HAP-1 (cell line): ENCODE measurements around the gene CCDC87.
A peak's percentile ranks its signal among the peaks of the same experiment; 100 is the strongest.
"Not testable (repeated sequence)": the region's sequence is repeated elsewhere in the genome, so short reads cannot be mapped to it uniquely, and the experiment has no call there.

Source experiments
- DNase-seq, 2 experiments: peaks; one replicate each; pipeline ENCODE4 v3.0.0-alpha.2; 2016 to 2020; ENCODE audit warnings: low spot score in 2 of 2
- H3K27me3 ChIP-seq: fragments of 250-450 bp; sonication (Bioruptor Pico); 2 replicates; pipeline ENCODE4 v1.5.1; 2020; ENCODE audit warnings: low read depth, mild to moderate bottlenecking, moderate library complexity
- H3K36me3 ChIP-seq: fragments of 250-450 bp; sonication (Bioruptor Pico); replicated peaks from 2 replicates; pipeline ENCODE4 v1.5.1; 2020; ENCODE audit warnings: mild to moderate bottlenecking
- H3K4me1 ChIP-seq: fragments of 250-450 bp; sonication (Bioruptor Pico); 2 replicates; pipeline ENCODE4 v1.5.1; 2020; ENCODE audit warnings: mild to moderate bottlenecking
- H3K4me3 ChIP-seq: fragments of 250-450 bp; sonication (Bioruptor Pico); 2 replicates; pipeline ENCODE4 v1.5.1; 2020; ENCODE audit warnings: mild to moderate bottlenecking, moderate library complexity
- H3K9me3 ChIP-seq: fragments of 250-450 bp; sonication (Bioruptor Pico); 2 replicates; pipeline ENCODE4 v1.5.1; 2020; ENCODE audit warnings: mild to moderate bottlenecking, moderate library complexity
- in situ Hi-C: fragments of 300-500 bp; cut with MboI; formaldehyde crosslinking; loops from 3 replicates; pipeline ENCODE4 v1.14.3; 2020; ENCODE audit warnings: low sequenced_read_pairs, inconsistent platforms, mixed read lengths

The CCDC87 gene

GRCh38 chr11:66606608-66607007, 13.7 kb upstream of the CCDC87 start:
- in situ Hi-C loops, DNase-seq, H3K9me3 ChIP-seq, H3K27me3 ChIP-seq, H3K4me1 ChIP-seq, H3K4me3 ChIP-seq: not testable (repeated sequence)
- H3K36me3 ChIP-seq, result peaks cover 18% of the 10 kb centered on the region

- Histone ChIP-seq H3K27me3 (no peaks in the 10 kb centered on the region), H3K36me3 (peaks cover 32% of the 10 kb centered on the region), H3K4me3 (no peak overlapping the region), H3K9me3 (no peaks in the 10 kb centered on the region), H3K4me1 (no peaks in the 10 kb centered on the region)
- DNase-seq, result no peak
- in situ Hi-C loops, result no loop called here
These were observed 11.3 kb upstream of the CCDC87 start for GRCh38 chr11:66604155-66604554.

- peaks cover 35% of the 10 kb centered on the region for H3K36me3 ChIP-seq
These were observed 10.2 kb upstream of the CCDC87 start for GRCh38 chr11:66603072-66603471.

GRCh38 chr11:66600631-66601233, 7.9 kb upstream of the CCDC87 start:
- no peaks in the 10 kb centered on the region for H3K9me3 ChIP-seq
- H3K4me1 ChIP-seq, result no peaks in the 10 kb centered on the region
- no peak overlapping the region for H3K4me3 ChIP-seq
- peaks cover 30% of the 10 kb centered on the region for H3K36me3 ChIP-seq
- no peaks in the 10 kb centered on the region for H3K27me3 ChIP-seq
- DNase-seq, result no peak
- in situ Hi-C loops, result no loop called here

More at GRCh38 chr11:66603072-66603471, 10.2 kb upstream of the CCDC87 start:
- in situ Hi-C loops, result no loop called here
- no peaks in the 10 kb centered on the region for H3K4me1 ChIP-seq
- H3K27me3 ChIP-seq, result no peaks in the 10 kb centered on the region
- no peak for DNase-seq
- no peak overlapping the region for H3K4me3 ChIP-seq
- H3K9me3 ChIP-seq, result no peaks in the 10 kb centered on the region

- no peak for DNase-seq
- Histone ChIP-seq H3K4me1 (no peaks in the 10 kb centered on the region; the same call in none of the 2 replicates), H3K4me3 (no peak overlapping the region), H3K9me3 (no peaks in the 10 kb centered on the region), H3K27me3 (no peaks in the 10 kb centered on the region), H3K36me3 (peaks cover 25% of the 10 kb centered on the region)
- in situ Hi-C loops, result no loop called here
These were observed 7.4 kb upstream of the CCDC87 start for GRCh38 chr11:66600219-66600618.

GRCh38 chr11:66598993-66599392, 6.1 kb upstream of the CCDC87 start:
- Histone ChIP-seq H3K9me3 (no peaks in the 10 kb centered on the region), H3K36me3 (peaks cover 17% of the 10 kb centered on the region), H3K4me1 (peaks cover 4% of the 10 kb centered on the region), H3K4me3 (no peak overlapping the region), H3K27me3 (no peaks in the 10 kb centered on the region)
- no peak for DNase-seq
- in situ Hi-C loops, result no loop called here

- Histone ChIP-seq H3K27me3 (no peaks in the 10 kb centered on the region), H3K9me3 (no peaks in the 10 kb centered on the region), H3K36me3 (peaks cover 15% of the 10 kb centered on the region), H3K4me3 (no peak overlapping the region), H3K4me1 (peaks cover 17% of the 10 kb centered on the region)
- no peak for DNase-seq
- in situ Hi-C loops, result no loop called here
These were observed 2.5 kb upstream of the CCDC87 start for GRCh38 chr11:66595245-66595904.

GRCh38 chr11:66593650-66594049, 787 bp upstream of the CCDC87 start:
- Histone ChIP-seq H3K36me3 (no peaks in the 10 kb centered on the region), H3K27me3 (no peaks in the 10 kb centered on the region), H3K4me1 (peaks cover 17% of the 10 kb centered on the region), H3K9me3 (no peaks in the 10 kb centered on the region), H3K4me3 (peak overlapping the region; percentile 60)
- DNase-seq, result no peak
- in situ Hi-C loops, result no loop called here

- H3K27me3 ChIP-seq, result no peaks in the 10 kb centered on the region
- peak overlapping the region; percentile 60 for H3K4me3 ChIP-seq
- no peaks in the 10 kb centered on the region for H3K9me3 ChIP-seq
- DNase-seq, result no peak
- H3K36me3 ChIP-seq, result no peaks in the 10 kb centered on the region
- in situ Hi-C loops, result no loop called here
- peaks cover 17% of the 10 kb centered on the region for H3K4me1 ChIP-seq
These were observed 406 bp upstream of the CCDC87 start for GRCh38 chr11:66593303-66593635.

- Histone ChIP-seq H3K4me3 (no peak overlapping the region), H3K27me3 (no peaks in the 10 kb centered on the region), H3K4me1 (peaks cover 17% of the 10 kb centered on the region), H3K9me3 (no peaks in the 10 kb centered on the region), H3K36me3 (no peaks in the 10 kb centered on the region)
- no peak for DNase-seq
- in situ Hi-C loops, result no loop called here
These were observed 1.7 kb downstream of the CCDC87 start for GRCh38 chr11:66591175-66591574.

- in situ Hi-C loops, result no loop called here
- DNase-seq, result no peak
- Histone ChIP-seq H3K36me3 (no peaks in the 10 kb centered on the region), H3K4me1 (peaks cover 16% of the 10 kb centered on the region), H3K27me3 (no peaks in the 10 kb centered on the region), H3K9me3 (no peaks in the 10 kb centered on the region), H3K4me3 (no peak overlapping the region)
These were observed 2.7 kb downstream of the CCDC87 start for GRCh38 chr11:66589996-66590675.

- DNase-seq, H3K36me3 ChIP-seq, in situ Hi-C loops: not testable (repeated sequence)
These were observed 3.5 kb downstream of the CCDC87 start for GRCh38 chr11:66589315-66589714.

GRCh38 chr11:66586136-66586535, 6.7 kb downstream of the CCDC87 start:
- H3K27me3 ChIP-seq, result no peaks in the 10 kb centered on the region
- H3K36me3 ChIP-seq, result no peaks in the 10 kb centered on the region
- no peak for DNase-seq
- H3K9me3 ChIP-seq, result peaks cover 6% of the 10 kb centered on the region; the same call in 1 of the 2 replicates
- no peak overlapping the region for H3K4me3 ChIP-seq
- H3K4me1 ChIP-seq, result no peaks in the 10 kb centered on the region
- in situ Hi-C loops, result no loop called here

More at GRCh38 chr11:66589315-66589714, 3.5 kb downstream of the CCDC87 start:
- peaks cover 12% of the 10 kb centered on the region for H3K4me1 ChIP-seq
- H3K27me3 ChIP-seq, H3K4me3 ChIP-seq, H3K9me3 ChIP-seq: not testable (repeated sequence)

- H3K4me1 ChIP-seq, H3K27me3 ChIP-seq, H3K36me3 ChIP-seq, in situ Hi-C loops, DNase-seq, H3K9me3 ChIP-seq, H3K4me3 ChIP-seq: not testable (repeated sequence)
These were observed 7.4 kb downstream of the CCDC87 start for GRCh38 chr11:66585447-66585846.
